Stimulated activated CD4-positive, alpha-beta T cell treated with anti-CD3 and anti-CD28 coated beads, Interleukin-1b, Interleukin-23, amount 100 ng/mL, for 24 hours (primary cell): ENCODE measurements around the gene CDC14A.
A peak's percentile ranks its signal among the peaks of the same experiment; 100 is the strongest.

Experiments
- DNase-seq, 4 experiments: peaks; one replicate each; pipeline ENCODE4 v3.0.0-alpha.2; 2020; ENCODE audit warnings: low read depth in 4 of 4, low spot score in 1 of 4

The CDC14A gene

DNA sequence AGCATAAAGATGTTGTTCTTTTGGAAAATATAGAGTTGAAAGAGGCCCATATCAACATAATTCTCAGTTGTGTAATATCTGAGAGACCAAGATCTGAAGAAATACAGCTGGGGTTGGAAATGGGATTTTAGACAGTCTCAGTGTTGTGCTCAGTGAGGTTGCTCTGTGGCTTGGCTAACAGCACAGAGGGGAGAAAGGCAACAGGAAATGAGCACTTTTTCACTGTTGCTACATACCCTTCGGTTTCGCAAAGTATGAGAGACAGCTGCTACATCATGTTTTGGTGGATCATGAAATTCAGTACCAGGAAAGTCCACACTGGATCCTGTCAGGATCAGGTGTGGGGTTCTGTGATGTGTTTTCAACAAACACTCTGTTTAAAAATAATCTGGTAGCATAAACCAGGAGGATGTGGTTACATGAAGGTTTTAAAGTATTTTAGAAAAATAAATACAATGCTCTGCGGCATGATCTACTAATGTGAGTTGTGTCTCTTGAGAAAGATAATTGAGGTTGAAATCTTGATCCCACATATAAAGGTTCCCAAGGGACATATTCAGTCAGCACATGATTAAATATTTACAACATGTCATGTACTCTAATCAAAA, 178.7 kb downstream of the CDC14A start:
- no peak for DNase-seq

DNA sequence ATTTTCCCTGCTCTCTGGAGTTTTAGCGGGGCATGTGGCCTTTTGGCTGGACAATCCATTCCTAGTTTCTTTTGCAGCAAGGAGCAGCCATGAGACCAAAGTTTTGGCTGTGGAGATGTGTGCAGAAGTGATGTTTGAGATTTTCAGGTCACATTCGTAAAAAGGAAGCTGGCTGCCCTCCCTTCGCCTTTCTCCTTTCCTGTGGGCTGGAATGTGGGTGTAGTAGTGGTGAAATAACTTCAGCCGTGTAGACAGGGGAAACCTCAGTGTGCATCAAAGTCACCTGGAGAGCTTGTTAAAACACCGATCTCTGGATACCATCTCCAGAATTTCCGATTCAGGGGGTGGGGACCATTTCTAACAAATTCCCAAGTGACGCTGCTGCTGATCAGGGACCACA, 180.3 kb downstream of the CDC14A start:
- DNase-seq: no peak

DNA sequence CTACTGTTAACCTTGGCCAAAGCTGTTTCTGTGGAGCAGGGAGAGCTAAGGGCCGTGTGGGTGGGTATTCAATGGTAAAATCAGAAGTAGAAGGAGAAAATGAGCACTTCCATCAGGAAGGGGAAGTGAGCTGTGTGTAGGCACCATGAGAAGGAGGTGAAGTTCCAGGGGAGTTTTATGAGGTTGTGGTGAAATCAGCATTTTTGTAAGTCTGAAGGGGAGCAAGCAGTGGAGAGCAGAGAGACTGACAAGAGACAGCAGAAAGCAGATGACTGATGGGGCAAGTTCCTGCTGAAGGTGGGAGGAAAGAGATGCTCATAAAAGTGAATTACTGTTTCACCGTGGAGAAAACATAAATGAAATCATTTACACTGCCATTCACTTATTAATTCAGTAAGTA, 183.0 kb downstream of the CDC14A start:
- no peak for DNase-seq

DNA sequence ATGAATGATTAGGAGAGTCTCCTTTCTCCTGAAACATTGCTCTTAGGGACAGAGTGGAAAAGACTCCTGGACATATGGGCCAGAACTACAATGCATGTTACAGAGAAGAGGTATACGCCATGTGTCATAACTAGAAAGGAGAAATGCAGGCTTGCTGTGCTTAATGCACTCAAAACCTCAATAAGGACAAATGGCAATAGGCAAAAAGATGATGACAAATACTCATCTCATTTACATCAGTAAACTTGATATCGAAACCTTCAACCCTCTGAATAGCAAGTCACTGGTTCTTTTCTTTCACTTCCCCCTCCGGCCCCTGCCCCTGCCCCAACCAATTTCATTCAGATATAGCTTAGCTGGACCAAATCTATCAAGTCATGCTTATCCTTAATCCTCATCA, 183.7 kb downstream of the CDC14A start:
- DNase-seq: no peak

DNA sequence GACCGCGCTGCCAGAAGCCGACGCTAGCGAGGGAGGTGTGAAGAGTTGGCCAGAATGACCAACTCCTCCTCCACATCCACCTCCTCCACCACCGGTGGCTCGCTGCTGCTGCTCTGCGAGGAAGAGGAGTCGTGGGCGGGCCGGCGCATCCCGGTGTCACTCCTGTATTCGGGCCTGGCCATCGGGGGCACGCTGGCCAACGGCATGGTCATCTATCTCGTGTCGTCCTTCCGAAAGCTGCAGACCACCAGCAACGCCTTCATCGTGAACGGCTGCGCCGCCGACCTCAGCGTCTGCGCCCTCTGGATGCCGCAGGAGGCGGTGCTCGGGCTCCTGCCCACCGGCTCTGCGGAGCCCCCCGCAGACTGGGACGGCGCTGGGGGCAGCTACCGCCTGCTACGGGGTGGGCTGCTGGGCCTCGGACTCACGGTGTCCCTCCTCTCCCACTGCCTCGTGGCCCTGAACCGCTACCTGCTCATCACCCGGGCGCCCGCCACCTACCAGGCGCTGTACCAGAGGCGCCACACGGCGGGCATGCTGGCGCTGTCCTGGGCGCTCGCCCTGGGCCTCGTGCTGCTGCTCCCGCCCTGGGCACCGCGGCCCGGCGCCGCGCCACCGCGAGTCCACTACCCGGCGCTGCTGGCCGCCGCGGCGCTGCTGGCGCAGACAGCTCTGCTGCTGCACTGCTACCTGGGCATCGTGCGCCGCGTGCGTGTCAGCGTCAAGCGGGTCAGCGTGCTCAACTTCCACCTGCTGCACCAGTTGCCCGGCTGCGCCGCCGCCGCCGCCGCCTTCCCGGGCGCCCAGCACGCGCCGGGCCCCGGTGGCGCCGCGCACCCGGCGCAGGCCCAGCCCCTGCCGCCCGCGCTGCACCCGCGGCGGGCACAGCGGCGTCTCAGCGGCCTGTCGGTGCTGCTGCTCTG, 186.9 kb downstream of the CDC14A start:
- DNase-seq: peak in 2 of 4 experiments; percentile 10 to 26

DNA sequence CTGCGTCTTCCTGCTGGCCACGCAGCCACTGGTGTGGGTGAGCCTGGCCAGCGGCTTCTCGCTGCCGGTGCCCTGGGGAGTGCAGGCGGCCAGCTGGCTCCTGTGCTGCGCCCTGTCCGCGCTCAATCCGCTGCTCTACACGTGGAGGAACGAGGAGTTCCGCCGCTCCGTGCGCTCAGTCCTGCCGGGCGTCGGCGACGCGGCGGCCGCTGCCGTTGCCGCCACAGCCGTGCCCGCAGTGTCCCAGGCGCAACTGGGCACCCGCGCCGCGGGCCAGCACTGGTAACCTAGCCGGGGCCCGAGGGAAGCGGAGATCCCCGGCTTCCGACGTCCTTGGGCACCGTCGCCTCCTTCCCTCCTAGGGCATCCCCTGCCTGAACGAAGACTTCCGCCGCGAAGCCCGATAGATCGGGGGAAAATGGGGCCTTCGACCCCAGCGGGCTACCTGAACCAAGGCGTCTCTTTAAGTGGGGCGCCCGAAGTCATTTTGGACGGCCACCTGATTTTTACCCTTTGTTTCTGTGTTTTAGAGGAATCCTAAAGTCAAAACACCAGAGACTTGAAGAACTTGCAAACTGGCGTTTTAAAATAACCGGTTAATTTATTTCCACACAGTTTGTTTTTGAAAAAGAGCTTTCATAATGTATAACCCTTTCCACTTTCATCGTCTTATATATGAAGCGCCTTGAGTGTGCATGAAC, 187.7 kb downstream of the CDC14A start:
- no peak for DNase-seq

DNA sequence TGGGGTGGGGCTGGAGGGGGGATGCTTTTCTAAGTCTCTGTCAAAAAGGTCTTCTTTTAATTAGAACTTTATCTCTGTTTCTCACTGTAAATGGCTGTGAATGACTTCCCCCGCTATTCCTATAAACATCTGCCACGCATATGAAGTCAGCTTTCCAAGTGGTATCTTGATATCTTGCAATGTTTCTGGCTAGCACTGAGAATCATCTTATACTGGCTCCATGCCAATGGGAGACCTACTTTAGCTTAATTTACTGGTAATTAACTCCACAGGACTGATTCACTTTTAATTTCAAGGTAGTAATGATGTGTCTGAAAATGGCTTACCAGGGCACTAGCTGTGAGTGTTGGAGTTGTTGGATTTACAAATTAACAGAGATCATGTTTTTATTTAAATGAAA, 190.0 kb downstream of the CDC14A start:
- DNase-seq: no peak

DNA sequence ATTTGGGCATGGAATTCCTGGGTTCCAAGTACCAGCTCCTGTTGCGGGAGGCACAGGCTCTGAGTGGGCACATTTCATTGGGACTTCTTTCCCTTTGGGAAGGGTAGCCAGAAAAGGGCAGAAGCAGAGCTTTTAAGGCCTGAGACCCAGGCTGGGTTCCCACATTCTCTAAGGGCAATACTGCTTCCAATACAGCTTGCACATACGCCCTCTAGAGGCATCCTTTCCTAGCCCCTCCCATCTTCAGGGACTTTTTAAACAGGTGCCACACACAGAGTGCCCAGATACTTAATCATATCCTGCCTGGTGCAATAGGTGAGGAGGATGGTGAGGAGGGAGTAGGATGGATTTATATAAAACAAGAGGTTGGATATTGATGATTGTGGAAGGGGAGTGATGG, 191.3 kb downstream of the CDC14A start:
- no peak for DNase-seq

DNA sequence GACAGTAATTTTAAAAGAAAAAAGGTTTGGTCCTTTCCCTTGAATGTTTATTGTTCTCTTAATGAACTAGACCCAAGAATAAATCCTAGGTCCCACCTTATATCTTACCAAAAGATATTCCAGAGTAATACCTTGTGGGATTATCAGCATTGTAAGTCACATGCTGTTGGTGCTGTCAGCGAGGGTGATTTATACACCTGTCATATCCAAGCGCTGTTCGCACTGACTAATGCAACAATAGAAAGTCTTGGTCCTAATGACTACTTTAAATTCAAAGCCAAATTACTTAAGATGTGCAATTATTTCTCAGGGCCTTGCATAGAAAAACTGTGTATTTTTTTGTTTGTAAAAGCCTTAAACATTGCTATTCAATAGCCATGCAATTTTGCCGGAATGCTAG, 192.5 kb downstream of the CDC14A start:
- DNase-seq: no peak

DNA sequence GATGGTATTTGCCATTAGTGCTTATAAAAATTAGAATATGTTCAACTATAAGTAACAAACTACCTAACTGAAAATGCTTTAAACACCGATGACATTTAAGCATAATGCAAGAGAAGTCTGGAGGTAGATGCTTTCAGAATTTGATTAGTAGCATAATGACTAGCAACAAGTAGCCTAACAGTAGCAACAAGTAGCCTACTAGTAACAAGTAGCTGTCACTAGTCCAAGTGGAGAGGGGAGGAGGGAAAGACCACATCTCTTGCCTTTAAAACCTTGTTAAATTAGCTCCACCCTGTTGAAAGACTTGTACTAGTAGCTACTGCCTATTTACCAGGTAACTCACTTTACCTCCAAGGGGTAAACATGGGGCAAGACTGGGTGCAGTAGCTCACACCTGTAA, 193.5 kb downstream of the CDC14A start:
- no peak for DNase-seq

DNA sequence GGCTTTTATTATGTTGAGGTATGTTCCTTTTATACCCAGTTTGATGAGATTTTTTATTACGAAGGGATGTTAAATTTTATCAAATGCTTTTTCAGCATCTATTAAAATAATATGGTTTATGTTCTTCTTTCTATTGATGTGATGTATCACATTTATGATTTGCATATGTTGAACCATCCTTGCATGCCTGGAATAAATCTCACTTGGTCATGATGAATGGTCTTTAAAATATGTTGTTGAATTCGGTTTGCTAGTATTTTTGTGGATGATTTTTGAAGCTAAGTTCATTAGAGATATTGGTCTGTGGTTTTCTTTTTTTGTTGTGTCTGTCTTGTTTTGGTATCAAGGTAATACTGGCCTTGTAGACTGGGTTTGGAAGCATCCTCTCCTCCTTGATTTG, 199.7 kb downstream of the CDC14A start:
- DNase-seq: no peak

DNA sequence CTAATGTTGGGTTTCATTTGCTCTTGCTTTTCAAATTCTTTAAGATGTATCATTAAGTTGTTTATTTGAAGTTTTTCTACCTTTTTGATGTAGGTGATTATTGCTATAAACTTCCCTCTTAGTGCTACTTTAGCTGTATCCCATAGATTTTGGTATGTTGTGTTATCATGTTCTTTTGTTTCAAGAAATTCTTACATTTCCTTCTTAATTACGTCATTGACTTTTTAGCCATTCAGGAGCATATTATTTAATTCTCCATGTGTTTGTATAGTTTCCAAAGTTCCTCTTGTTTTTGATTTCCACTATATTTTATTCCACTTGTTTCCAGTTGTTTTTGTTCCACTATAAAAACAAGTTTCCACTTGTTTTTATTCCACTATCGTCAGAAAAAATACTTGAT, 200.6 kb downstream of the CDC14A start:
- DNase-seq: no peak

DNA sequence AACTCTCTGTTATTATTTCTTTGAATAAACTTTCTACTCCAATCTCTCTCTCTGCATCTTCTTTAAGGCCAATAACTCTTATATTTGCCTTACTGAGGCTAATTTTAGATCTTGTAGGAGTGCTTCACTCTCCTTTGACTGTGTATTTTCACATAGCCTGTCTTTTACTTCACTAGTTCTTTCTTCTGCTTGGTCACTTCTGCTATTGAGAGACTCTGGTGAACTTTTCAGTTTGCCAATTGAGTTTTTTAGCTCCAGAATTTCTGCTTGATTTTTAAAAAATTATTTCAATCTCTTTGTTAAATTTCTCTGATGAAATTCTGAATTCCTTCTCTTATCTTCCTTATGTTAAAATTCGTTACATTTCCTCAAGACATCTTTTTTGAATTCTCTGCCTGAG, 203.9 kb downstream of the CDC14A start:
- DNase-seq: no peak

DNA sequence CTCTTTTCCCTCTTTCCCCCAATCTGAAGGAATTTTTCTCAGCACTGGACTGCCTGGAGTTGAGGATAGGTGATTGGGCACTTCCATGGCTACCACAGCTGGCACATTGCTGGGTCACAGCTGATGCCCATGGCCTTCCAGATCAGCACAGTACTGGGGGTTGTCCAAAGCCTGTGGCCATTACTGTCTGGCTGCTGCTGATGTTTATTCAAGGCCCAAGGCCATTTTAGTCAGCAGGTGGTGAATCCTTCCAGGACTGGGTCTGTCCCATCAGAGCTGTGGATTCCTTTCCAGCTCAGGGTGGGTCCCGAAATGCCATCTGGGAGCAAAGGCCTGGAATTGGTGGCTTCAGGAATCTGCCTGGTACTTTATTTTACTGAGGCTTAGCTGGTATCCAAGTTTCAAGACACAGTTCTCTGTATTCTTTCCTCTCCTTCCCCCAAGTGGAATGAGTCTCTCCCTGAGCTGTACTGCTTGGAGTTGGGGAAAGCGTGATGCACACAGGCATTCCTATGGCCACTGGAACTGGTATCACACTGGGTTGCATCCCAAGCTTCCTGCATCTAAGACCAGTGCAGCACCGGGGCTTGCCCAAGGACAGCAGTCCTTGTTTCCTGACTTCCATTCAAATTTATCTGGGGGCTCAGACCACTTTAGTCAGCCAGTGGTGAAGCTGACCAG, 204.8 kb downstream of the CDC14A start:
- no peak for DNase-seq

DNA sequence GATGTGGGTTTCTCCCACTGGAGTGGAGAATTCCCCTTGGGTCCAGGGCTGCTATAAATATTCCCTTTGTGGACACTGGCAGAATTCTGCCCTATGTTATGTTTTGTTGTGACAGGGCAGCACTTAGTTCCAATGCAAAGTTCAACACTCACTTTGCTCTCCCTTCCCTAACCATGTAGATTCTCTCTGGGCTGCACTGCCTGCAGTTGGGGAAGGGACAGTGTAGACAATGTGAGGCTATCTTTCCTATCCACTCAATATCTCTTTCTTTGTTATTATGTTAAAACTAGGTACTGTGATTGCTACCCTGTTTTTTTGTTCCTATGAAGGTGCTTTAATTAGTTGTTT, 205.3 kb downstream of the CDC14A start:
- no peak for DNase-seq

DNA sequence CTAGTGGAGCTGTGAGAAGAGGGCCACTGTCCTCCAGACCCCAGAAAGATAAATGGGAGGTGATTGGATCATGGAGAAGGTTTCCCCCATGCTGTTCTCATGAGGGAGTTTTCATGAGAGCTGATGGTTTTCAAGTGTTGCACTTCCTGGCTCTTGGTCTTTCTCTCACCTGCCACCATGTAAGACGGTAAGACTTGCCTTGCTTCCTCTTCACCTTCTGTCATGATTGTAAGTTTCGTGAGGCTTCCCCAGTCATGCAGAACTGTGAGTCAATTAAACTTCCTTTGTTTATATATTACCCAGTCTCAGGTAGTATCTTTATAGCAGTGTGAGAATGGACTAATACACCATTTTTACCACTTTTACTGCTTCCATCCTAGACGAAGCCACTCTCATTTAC, 213.2 kb downstream of the CDC14A start:
- no peak for DNase-seq

DNA sequence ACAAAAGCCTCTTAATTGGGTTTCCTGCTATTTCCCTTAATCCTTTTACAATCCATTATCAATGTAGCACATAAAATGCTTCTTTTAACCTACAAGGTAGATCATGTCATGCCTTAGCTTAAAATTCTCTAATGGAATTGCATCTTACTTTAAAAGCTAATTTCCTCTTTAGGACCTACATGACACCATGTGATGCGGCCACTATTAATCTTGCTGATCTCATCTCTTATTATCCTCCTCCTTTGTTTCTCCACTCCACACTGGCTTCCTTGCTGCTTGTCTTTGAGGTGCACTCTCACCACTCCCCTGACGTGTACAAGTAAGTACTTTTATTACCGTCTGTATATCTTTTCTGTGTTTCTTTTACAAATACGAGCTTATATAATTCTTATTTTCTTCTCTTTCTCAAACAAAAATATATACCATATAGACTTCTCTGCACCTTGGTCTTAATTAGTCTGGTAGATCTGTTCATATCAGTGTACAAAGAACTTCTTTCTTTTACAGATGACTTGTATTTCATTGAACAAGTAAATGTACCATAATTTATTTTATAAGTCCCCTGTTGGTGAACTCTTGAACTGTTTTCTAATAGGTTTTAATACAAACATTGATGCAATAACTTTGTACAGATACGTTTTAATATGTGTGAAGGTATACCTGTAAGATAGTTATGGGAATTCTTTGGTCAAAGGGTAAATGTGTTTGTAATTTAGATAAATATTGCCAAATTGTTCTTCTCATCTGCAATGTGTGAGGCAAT, 213.8 kb downstream of the CDC14A start:
- no peak for DNase-seq

DNA sequence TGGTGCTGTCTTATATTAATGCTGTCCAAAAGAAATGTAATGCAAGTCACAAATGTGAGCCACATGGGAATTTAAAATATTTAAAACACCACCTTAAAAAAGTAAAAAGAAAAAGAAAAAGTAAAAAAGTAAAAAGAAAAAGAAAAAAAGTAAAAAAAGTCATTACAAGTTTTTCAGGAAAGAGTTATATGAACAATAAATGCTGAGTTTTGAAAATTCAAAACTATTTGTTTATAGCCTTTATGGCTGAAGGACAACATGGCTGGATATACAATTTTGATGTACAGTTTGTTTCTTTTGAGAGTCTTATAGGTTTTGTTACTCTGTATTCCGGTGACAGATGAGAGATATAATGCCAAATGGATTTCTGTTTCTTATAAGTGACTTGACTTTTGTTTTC, 214.8 kb downstream of the CDC14A start:
- no peak for DNase-seq
